Measurements from ENCODE around the gene WDR72. TPM values are rescaled to one million over a fixed set of nuclear protein-coding genes. Genes with fewer than 3 reads are reported as not detected.

WDR72 gene
- polyA plus RNA-seq, 1 of the 3 experiments (the other 2 are of a cell fraction), result 0.02 TPM

- H3K4me3 ChIP-seq (ENCODE audit: low read depth in 2 of 2, low read length in 1 of 2), result peak overlapping the region in 1 of 2 experiments; percentile 46; a peak in 1 of 4 replicates
- H3K27me3 ChIP-seq (ENCODE audit: insufficient read depth), result no peaks in the 10 kb centered on the region
- no peaks in the 10 kb centered on the region for H4K20me1 ChIP-seq (ENCODE audit: insufficient read depth)
- no peaks in the 10 kb centered on the region for H3F3A ChIP-seq (replicated peaks; ENCODE audit: insufficient read depth)
- no peaks in the 10 kb centered on the region for H3K9me3 ChIP-seq
- H2AFZ ChIP-seq (ENCODE audit: low read depth), result no peak overlapping the region
- no peak overlapping the region for H3K4me2 ChIP-seq
- H3K9ac ChIP-seq, result no peak overlapping the region
- ChIA-PET POLR2A (no interaction called here), CTCF (no interaction called here)
- H3K9me2 ChIP-seq, result no peaks in the 10 kb centered on the region
- peak; percentile 5 for DNase-seq
- no peak overlapping the region for H3K27ac ChIP-seq (ENCODE audit: low read depth in 2 of 2, low read length in 1 of 2)
- no peaks in the 10 kb centered on the region for H3K36me3 ChIP-seq (replicated peaks in 1 of 2; ENCODE audit: control insufficient read depth in 1 of 2, insufficient read depth in 2 of 2, low read length in 1 of 2)
- no peaks in the 10 kb centered on the region for H3K79me2 ChIP-seq (ENCODE audit: insufficient read depth)
- H3K4me1 ChIP-seq (ENCODE audit: control insufficient read depth in 1 of 2, insufficient read depth in 2 of 2, low read depth in 1 of 2, low read length in 1 of 2), result no peaks in the 10 kb centered on the region
- TF ChIP-seq MXI1 (IDR thresholded peaks at IDR 0.05; ENCODE audit: low read depth, low read length) (no peak), CTCF (IDR thresholded peaks at IDR 0.05) (peak; percentile 57)
- 17% methylated on average over 3 of the region's 3 CpGs for WGBS (ENCODE audit: low lambda C conversion rate)
Measured at GRCh38 chr15:53586799-53587198, 172.7 kb downstream of the WDR72 start.

- TF ChIP-seq EZH2phosphoT487 (IDR thresholded peaks at IDR 0.05; ENCODE audit: borderline replicate concordance, low read depth), result no peak
- no peak for TF ChIP-seq JUND (IDR thresholded peaks at IDR 0.05)
- TF ChIP-seq FOSL2 (IDR thresholded peaks at IDR 0.05; ENCODE audit: borderline replicate concordance, low read depth), result no peak
- H3K27ac ChIP-seq (ENCODE audit: low read depth in 2 of 2, low read length in 1 of 2), result no peak overlapping the region
- H3K79me2 ChIP-seq (ENCODE audit: insufficient read depth), result no peaks in the 10 kb centered on the region
- no peak overlapping the region for H3K4me3 ChIP-seq (ENCODE audit: low read depth in 2 of 2, low read length in 1 of 2)
- no peak for DNase-seq
- H3K9me3 ChIP-seq, result no peaks in the 10 kb centered on the region
- POLR2A ChIA-PET, result no interaction called here
- H3K27me3 ChIP-seq (ENCODE audit: insufficient read depth), result no peaks in the 10 kb centered on the region
- CTCF ChIA-PET, result no interaction called here
- WGBS (ENCODE audit: low lambda C conversion rate), result 3% methylated on average over 1 of the region's 1 CpG
- no peak overlapping the region for H3K4me2 ChIP-seq
- no peaks in the 10 kb centered on the region for H3K36me3 ChIP-seq (replicated peaks in 1 of 2; ENCODE audit: control insufficient read depth in 1 of 2, insufficient read depth in 2 of 2, low read length in 1 of 2)
- no peaks in the 10 kb centered on the region for H4K20me1 ChIP-seq (ENCODE audit: insufficient read depth)
- H3F3A ChIP-seq (replicated peaks; ENCODE audit: insufficient read depth), result no peaks in the 10 kb centered on the region
- no peak overlapping the region for H2AFZ ChIP-seq (ENCODE audit: low read depth)
- H3K9ac ChIP-seq, result no peak overlapping the region
- H3K4me1 ChIP-seq (ENCODE audit: control insufficient read depth in 1 of 2, insufficient read depth in 2 of 2, low read depth in 1 of 2, low read length in 1 of 2), result no peaks in the 10 kb centered on the region
- H3K9me2 ChIP-seq, result no peaks in the 10 kb centered on the region
Measured at GRCh38 chr15:53581513-53581912, 177.9 kb downstream of the WDR72 start.

GRCh38 chr15:53580366-53580765, 179.1 kb downstream of the WDR72 start:
- ChIA-PET POLR2A (no interaction called here), CTCF (no interaction called here)
- Histone ChIP-seq H3K4me2 (no peak overlapping the region), H3K4me3 (ENCODE audit: low read depth in 2 of 2, low read length in 1 of 2) (no peak overlapping the region), H2AFZ (ENCODE audit: low read depth) (no peak overlapping the region), H3K9me3 (no peaks in the 10 kb centered on the region), H3K9me2 (no peaks in the 10 kb centered on the region), H3K27ac (ENCODE audit: low read depth in 2 of 2, low read length in 1 of 2) (no peak overlapping the region), H3K36me3 (replicated peaks in 1 of 2; ENCODE audit: control insufficient read depth in 1 of 2, insufficient read depth in 2 of 2, low read length in 1 of 2) (no peaks in the 10 kb centered on the region), H4K20me1 (ENCODE audit: insufficient read depth) (no peaks in the 10 kb centered on the region), H3K79me2 (ENCODE audit: insufficient read depth) (no peaks in the 10 kb centered on the region), H3K9ac (no peak overlapping the region), H3K27me3 (ENCODE audit: insufficient read depth) (no peaks in the 10 kb centered on the region), H3F3A (replicated peaks; ENCODE audit: insufficient read depth) (no peaks in the 10 kb centered on the region), H3K4me1 (ENCODE audit: control insufficient read depth in 1 of 2, insufficient read depth in 2 of 2, low read depth in 1 of 2, low read length in 1 of 2) (no peaks in the 10 kb centered on the region)
- no peak for DNase-seq
- TF ChIP-seq CTCF (IDR thresholded peaks at IDR 0.05), result no peak
- TF ChIP-seq POLR2AphosphoS5 (IDR thresholded peaks at IDR 0.05; ENCODE audit: low read depth, low read length), result no peak
- TF ChIP-seq REST (IDR thresholded peaks at IDR 0.05; ENCODE audit: low read depth, low read length), result no peak
- TF ChIP-seq NRF1 (IDR thresholded peaks at IDR 0.05; ENCODE audit: low read depth, low read length), result no peak
- no peak for TF ChIP-seq TAF1 (IDR thresholded peaks at IDR 0.05; ENCODE audit: borderline replicate concordance, low read depth, low read length)
- TF ChIP-seq MXI1 (IDR thresholded peaks at IDR 0.05; ENCODE audit: low read depth, low read length), result no peak
- TF ChIP-seq RAD21 (IDR thresholded peaks at IDR 0.05; ENCODE audit: low read length), result no peak
- no peak for TF ChIP-seq YY1 (IDR thresholded peaks at IDR 0.05; ENCODE audit: low read depth)
- 9% methylated on average over 2 of the region's 3 CpGs for WGBS (ENCODE audit: low lambda C conversion rate)
